Measurements from ENCODE around the gene KIF26B. TPM values are rescaled to one million over a fixed set of nuclear protein-coding genes. Genes with fewer than 3 reads are reported as not detected.

KIF26B gene
- total RNA-seq, 6 experiments from 2014 or later: 0.31 to 0.55 (median 0.35) TPM

DNA sequence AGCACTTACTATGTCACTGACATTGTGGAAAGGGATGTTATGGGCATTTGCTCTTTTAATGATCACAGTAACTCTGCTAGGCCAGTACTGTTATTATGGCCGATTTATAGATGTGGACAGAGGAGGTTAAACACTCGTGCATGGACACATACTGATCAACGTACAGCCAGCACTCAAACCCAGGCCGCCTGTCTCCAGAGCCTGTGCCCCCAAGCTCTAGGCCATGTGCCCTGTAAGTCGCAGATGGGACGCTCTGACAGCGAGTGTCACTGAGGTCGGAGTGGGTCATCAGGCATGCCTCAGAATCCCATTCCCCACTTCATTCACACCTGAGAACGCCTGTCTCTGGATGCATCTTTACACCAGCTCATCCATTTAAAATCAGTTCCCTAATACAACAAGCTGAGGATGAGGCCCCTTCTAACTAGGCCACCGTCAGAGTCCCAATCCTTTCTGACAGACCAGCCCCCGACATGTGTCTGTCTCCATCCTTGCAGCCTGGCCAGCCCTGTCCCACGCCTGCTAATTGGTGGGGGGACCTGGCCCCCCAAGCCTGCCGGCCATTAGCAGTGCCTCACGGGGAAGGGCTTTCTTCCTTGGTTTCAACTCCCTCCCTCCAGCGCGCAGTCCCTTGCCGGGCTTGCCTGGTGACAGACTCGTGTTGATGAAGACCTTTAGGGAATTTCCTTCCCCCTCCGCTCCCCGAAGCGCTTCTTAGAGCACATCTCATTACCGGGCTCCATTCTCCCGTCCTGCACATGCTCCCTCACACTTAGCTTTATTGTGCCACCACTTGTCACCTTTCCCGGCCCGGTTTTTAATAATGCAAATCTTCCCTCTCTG is 436.8 kb downstream of the KIF26B start:
- Histone ChIP-seq H3K27me3 (no peaks in the 10 kb centered on the region), H3K9me3 (no peaks in the 10 kb centered on the region), H3K27ac (no peak overlapping the region), H3K4me3 (no peak overlapping the region), H3K4me1 (no peaks in the 10 kb centered on the region), H3K36me3 (no peaks in the 10 kb centered on the region)
- TF ChIP-seq, protein P1, sequence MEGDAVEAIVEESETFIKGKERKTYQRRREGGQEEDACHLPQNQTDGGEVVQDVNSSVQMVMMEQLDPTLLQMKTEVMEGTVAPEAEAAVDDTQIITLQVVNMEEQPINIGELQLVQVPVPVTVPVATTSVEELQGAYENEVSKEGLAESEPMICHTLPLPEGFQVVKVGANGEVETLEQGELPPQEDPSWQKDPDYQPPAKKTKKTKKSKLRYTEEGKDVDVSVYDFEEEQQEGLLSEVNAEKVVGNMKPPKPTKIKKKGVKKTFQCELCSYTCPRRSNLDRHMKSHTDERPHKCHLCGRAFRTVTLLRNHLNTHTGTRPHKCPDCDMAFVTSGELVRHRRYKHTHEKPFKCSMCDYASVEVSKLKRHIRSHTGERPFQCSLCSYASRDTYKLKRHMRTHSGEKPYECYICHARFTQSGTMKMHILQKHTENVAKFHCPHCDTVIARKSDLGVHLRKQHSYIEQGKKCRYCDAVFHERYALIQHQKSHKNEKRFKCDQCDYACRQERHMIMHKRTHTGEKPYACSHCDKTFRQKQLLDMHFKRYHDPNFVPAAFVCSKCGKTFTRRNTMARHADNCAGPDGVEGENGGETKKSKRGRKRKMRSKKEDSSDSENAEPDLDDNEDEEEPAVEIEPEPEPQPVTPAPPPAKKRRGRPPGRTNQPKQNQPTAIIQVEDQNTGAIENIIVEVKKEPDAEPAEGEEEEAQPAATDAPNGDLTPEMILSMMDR (IDR thresholded peaks at IDR 0.05): no peak
- TF ChIP-seq POLR2A (IDR thresholded peaks at IDR 0.05): no peak
- DNase-seq: no peak
- WGBS (ENCODE audit: insufficient coverage, low coverage, low lambda C conversion rate, missing lambda C conversion rate): 64% methylated on average over 9 of the region's 25 CpGs
- intact Hi-C loops (cut with DNase I): no loop called here
- ATAC-seq: no peak

DNA sequence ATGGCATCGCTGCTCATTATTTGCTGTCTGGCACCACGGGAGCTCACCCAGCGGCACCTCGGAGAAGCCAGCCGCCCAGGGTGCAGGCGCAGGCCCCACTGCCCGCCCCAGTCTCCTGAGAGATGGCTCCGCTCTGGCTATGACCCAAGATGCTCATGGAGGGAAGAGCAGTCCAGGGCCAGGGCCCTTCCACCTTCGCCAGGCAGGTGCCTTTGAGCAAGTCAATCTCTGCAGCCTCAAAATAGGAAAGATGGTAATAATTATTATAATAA is 437.3 kb downstream of the KIF26B start:
- Histone ChIP-seq H3K27me3 (no peaks in the 10 kb centered on the region), H3K36me3 (no peaks in the 10 kb centered on the region), H3K4me1 (no peaks in the 10 kb centered on the region), H3K4me3 (no peak overlapping the region), H3K9me3 (no peaks in the 10 kb centered on the region), H3K27ac (no peak overlapping the region)
- ATAC-seq: no peak
- no peak for DNase-seq
- intact Hi-C loops (cut with DNase I): no loop called here
- WGBS (ENCODE audit: insufficient coverage, low coverage, low lambda C conversion rate, missing lambda C conversion rate): 33% methylated on average over 1 of the region's 9 CpGs
- TF ChIP-seq, protein P1 (IDR thresholded peaks at IDR 0.05): no peak
- TF ChIP-seq POLR2A (IDR thresholded peaks at IDR 0.05): no peak

DNA sequence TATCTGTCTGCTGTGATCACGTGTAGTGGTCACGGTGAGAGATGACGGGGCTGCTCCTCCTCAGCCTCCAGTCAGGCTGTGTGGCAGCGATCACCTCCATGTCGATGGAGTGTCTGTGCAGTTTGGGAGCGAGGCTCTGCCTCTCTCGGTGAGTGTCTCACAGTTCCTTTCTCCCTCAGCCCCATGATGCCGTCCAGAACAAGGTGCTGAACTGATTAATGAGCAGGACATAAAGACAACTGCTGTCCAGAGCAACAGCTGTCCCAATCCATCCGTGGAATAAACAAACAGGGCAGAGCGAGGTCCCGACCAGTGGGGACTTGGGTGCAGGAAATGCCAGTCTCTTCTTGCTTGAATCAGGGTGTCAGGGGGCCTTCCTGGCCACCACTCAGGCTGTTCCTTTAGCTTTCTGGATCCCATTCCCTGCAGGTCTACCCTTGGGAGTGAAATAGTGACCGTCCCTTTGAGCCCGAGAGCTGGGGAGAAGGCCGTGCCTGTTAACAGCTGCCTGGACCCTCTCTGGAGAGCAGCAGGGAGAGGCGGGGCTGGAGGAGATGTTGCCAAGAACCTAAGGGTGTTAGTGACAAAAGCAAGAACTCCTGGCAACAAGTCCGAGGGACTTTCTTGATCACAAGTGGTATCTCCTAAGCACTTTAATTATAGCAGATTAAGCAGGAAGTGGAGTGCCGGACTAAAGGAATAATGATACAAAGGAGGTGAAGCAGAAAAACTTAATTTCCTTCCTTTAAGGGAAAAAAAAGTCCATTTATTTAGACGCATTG is 443.9 kb downstream of the KIF26B start:
- no peaks in the 10 kb centered on the region for H3K27me3 ChIP-seq
- H3K36me3 ChIP-seq: no peaks in the 10 kb centered on the region
- no peak overlapping the region for H3K4me3 ChIP-seq
- no peaks in the 10 kb centered on the region for H3K4me1 ChIP-seq
- WGBS (ENCODE audit: insufficient coverage, low coverage, low lambda C conversion rate, missing lambda C conversion rate): 67% methylated on average over 13 of the region's 18 CpGs
- no peak overlapping the region for H3K27ac ChIP-seq
- intact Hi-C loops (cut with DNase I): no loop called here
- DNase-seq: no peak
- TF ChIP-seq POLR2A (IDR thresholded peaks at IDR 0.05): no peak
- H3K9me3 ChIP-seq: no peaks in the 10 kb centered on the region
- ATAC-seq: peak in 1 of 4 donors; percentile 44

DNA sequence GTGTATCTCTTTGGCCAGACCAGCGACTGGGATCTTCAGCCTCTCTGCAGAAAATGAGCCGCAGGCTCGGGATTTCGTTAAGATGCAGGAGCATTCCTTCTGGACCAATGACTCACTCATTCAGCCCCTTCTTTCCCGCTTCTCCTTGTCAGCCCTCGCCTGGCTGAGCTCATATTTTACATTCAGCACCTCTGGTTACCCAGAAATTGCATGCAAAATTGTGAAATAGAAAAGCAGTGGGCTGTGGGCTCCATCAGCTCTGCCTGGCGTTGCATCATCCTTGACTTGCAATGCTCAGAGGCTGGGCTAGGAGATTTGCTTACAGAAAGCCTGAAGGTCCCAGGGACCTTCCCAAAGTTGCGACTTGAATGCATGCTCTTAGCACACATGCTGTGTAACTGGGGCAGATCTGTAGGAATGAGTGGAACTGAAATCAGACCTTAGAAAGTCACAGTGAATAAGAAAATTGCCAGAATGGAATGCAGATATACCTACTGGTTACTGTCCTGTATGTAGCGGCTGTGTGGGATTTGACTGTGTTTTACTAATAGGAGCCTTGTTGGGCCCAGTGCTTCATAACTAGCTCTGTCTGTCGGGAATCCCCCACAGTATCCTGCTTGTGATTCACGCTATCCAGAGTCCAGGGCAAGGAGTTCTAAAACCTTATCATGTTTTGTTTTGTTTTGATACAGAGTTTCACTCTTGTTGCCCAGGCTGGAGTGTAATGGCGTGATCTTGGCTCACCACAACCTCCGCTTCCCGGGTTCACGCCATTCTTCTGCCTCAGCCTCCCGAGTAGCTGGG is 444.8 kb downstream of the KIF26B start:
- Histone ChIP-seq H3K4me3 (no peak overlapping the region), H3K9me3 (no peaks in the 10 kb centered on the region), H3K4me1 (no peaks in the 10 kb centered on the region), H3K27ac (no peak overlapping the region), H3K36me3 (no peaks in the 10 kb centered on the region), H3K27me3 (no peaks in the 10 kb centered on the region)
- 56% methylated on average over 15 of the region's 16 CpGs for WGBS (ENCODE audit: insufficient coverage, low coverage, low lambda C conversion rate, missing lambda C conversion rate)
- intact Hi-C loops (cut with DNase I): no loop called here
- no peak for DNase-seq
- TF ChIP-seq, protein P1 (IDR thresholded peaks at IDR 0.05): no peak
- TF ChIP-seq POLR2A (IDR thresholded peaks at IDR 0.05): no peak
- peak in 1 of 4 donors; percentile 26 for ATAC-seq
